ENCODE data around the gene NEU2. TPM values are rescaled to one million over a fixed set of nuclear protein-coding genes. Genes with fewer than 3 reads are reported as not detected.

Gene NEU2
- polyA plus RNA-seq (ENCODE audit: insufficient read length in 12 of 12) = not detected
- long read RNA-seq, donor 1 = 0 reads
- long read RNA-seq, donor 2 = 0 reads
- long read RNA-seq, donor 3 = 0 reads
- long read RNA-seq, donor 4 = 0 reads
- long read RNA-seq, donor 5 = 0 reads
- long read RNA-seq, donor 6 = 0 reads
- long read RNA-seq, donor 7 = 0 reads
- long read RNA-seq, donor 8 = 0 reads
- long read RNA-seq, donor 9 = 0 reads
- long read RNA-seq, donor 10 = 0 reads
- long read RNA-seq, donor 11 = 0 reads

DNA sequence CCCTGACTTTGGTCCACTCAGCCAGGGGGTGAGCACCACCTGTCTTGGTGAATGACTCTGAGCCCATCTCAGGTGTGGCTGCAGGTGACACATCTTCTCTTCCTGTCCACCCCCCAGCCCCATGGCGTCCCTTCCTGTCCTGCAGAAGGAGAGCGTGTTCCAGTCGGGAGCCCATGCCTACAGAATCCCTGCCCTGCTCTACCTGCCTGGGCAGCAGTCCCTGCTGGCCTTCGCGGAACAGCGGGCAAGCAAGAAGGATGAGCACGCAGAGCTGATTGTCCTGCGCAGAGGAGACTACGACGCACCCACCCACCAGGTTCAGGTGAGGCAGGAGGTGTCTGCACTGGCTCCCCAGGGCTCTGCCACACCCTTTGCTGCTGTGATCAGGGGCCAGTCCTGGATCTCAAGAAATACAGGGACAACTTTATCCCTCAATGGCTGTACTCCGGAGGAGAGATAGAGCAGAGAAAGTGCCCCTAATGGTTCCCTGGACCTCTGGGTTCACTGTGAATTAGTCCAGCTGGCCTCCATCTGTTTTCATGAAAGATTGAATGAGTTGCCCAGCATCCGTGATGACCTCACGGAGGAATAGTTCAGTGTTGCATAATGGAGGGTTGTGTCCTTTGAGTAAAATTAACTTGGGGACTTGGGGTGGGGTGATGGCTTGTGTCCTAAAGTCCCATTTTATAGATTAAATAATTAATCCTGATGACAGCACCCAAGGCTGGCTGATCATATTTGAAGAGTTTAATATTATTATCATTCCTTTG, at the start of gene NEU2:
Gene NEU2, plus strand, starts transcription at position 122 of the 770 bp plus-strand sequence. Its CDS starts 0 bp downstream, at position 122.
- DNase-seq = no peak

DNA sequence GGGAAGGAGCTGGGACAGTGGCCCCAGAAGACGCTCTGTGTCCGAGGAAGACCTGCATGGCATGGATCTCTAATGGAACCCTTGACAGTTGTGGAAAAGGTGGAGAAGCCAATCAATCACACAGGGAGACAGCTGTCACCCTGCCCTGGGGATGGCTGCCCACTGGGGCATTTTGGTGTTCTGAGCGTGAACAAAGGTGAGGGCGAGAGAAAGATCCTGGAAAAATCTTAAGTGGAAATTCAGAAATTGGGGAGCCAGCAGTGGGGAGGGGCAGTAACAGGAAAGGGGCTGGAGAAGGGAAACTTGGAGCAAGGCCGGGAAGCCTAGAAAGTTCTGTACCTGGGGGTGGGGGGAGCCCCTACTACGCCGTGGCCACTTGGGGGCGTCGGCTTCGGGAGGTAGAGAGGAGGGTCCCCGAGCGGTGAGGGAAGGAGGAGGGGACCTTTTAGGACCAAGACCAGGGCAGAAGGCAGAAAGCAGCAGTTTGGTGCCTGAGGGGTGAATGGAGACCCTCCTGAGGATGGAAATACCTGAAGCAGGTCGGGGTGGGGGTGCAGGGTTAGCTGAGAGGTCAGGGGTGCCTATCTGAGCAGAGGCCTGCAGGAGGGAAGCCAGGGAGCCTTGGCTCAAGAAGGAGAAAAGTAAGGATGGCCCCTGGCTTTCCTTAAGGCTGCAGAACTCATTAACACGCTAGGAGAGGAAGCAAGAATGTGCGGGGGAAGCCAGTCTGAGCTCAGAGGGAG, 49.4 kb upstream of the NEU2 start:
- DNase-seq = no peak

DNA sequence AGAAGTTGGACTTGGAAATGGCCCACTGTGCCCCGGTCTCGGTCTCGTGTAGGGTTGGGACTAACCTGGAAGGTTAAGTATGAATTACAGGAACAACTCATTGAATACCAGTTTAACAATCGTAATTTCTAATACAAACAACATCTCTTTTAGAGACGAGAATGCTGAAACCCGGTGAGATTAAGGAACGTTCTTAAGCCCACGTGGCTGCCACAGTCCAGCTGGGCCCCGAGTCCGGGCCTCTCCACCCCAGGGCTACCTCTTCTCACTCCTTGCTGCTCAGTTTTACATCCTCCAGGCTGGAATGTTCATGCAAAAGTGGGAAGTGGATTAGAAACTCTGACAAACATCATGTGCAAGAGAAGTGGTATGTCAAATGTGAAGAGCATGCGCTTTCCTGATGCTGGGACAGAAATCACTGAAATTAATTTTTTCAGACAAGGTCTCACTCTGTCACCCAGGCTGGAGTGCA, 48.8 kb upstream of the NEU2 start:
- DNase-seq = no peak

DNA sequence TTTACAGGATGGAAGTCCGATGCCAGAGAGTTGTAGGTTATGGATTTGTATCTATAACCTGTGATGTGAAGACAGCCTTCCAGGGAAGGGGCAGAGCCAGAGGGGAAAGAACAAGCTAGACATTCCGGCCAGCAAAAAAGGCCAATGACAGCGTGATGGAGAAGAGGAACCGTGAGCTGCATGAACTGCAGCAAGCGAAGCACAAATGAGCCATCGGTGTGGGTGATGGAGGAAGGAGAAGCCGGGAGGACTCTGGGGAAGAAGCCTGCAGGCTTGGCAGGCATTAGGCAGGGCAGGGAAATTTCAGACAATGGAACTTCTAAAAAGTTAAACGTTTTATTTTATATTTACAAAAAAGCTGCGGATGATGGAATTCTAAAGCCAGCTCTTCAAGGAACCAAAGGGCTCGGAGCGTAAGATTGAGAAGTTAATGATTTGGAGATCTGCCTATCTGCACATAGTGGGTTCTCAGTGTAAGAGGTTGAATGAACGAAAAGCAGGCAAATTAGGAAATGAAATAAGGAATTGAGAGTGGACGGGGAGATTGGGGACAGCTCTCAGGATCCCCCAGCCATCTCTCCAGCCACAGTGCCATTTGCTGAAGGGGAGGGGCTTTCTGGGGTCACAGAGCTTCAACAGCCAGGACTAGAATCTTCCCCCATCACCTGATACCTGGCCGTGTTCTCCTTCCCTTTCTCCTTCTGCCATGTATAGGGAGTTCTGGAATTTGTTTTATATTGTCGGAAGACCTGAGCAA, 47.8 kb upstream of the NEU2 start:
- no peak for DNase-seq

DNA sequence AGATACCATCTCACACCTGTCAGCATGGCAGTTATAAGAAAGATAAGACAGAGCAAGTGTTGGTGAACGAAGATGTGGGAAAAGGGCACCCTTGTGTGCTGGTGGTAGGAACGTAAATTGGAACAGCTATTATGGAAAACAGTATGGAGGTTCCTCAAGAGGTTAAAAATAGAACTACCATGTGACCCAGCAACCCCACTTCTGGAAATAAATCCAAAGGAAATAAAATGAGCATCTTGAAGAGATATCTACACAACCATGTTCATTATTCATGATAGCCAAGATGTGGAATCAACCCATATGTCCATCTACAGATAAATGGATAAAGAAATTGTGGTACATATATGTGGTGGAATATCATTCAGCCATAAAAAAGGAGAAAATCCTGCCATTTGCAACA, 46.3 kb upstream of the NEU2 start:
- no peak for DNase-seq

DNA sequence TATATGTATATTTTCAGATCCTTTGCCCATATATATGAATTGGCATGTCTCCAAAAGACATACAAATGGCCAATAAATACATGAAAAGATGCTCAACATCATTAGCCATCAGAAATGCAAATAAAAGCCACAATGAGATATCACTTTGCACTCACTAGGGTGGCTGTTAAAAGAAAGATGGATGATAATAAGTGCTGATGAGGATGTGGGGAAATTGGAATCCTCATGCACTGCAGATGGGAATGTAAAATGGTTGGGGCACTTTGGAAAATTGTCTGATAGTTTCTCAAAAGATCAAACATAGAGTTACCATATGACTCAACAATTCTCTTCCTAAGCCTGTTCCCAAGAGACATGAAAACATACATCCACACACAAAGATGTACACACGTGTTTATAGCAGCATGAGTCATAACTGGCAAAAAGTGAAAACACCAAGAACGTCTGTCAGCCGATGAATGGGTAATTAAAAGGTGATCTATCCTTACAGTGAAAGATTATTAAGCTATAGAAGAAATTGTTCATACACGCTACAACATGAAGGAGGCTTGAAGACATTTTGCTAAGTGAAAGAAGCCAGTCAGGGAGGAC, 39.1 kb upstream of the NEU2 start:
- no peak for DNase-seq

DNA sequence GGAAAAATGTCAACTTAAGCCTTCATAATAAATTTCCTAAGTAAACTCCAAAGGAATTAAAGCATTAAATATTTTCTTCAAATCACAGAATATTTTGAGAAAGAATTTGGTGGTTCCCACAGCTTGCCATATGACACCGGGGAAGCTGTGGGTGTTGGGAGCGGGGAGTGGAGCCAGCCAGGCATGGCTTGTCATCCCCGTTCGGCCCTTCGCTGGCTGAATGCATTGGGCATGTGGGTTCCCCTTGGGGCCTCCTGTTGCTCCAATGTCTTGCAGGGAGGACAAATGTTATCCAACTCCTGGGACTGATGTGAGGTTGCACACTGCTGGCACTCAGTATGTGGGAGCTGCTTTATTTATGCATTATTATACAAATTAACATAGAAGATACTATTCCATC, 38.0 kb upstream of the NEU2 start:
- no peak for DNase-seq

DNA sequence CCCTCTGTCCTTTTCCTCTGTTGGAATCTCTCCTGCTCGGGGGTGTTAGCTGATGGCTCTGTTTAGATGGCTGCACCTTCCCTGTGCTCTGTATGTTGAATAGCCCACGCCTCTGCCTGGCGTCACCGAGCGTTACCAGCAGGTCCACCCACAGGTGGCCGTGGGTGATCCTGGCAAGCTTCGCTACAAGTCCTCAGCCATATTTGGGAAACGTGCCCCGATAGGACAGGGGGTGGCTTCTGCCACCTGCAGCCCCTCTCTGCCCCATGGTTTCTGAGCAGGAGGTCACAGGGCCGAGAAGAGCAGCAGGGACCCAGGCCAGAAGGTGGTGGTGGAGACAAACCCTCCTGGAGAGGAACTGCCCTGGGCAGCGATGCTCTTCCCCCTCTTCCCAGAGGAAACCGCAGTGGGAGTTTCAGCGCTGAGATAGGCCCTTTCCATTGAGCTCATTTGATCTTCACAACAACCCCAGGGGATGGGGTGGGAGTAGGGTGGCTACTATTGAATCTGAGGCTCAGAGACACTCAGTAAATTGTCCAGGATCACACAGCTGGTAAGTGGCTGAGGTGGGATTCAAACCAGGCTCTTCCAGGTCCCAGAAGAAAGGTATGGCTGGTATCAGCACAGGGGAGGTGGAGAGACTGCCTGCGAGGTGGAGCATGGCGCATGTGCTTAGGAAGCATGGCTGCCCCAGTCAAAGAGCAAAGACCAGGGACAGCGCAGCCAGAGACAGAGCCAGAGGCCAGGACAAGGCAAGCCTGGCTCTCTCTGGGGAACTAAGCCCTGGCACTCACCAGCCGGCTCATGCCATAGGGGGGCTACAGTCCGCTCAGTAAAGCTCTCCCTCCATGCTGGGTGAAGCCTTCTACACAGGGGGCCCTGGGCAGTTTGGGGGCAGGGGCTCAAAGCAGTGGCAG, 34.5 kb upstream of the NEU2 start:
- no peak for DNase-seq

DNA sequence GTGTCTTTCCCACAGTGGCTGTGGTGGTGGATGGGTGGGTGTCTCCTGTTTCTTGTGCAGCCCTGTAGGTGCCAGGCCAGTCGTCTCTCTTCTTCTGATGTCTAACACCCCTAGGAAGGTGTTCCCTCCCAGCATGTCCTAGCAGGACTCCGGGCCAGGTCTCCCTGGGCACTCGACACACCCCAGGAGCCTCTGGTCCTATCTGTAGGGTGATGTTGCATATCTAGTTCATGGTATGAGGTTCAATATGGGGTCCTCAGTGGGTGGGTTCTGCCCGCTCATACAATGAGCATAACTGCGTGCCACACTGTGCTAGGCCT, 33.8 kb upstream of the NEU2 start:
- no peak for DNase-seq

DNA sequence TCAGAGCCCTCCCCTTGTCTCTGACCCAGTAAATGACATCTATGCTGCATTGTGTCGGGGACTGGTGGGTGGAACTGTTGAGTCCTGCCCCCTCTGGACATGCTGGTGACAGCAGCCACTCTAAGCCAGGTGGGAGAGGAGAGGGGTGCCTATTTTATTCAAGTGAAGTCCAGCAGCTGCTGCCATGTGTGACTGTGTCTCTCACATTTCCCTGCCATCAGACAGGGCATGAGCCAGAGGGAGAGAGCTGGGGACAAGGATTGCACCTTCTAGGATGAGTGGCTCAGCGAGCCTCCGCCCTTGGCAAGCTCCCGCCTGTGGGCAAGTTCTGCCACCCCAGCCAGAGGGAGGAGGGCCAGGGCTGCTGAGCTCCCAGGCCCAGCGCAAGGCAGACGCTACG, 33.1 kb upstream of the NEU2 start:
- no peak for DNase-seq

DNA sequence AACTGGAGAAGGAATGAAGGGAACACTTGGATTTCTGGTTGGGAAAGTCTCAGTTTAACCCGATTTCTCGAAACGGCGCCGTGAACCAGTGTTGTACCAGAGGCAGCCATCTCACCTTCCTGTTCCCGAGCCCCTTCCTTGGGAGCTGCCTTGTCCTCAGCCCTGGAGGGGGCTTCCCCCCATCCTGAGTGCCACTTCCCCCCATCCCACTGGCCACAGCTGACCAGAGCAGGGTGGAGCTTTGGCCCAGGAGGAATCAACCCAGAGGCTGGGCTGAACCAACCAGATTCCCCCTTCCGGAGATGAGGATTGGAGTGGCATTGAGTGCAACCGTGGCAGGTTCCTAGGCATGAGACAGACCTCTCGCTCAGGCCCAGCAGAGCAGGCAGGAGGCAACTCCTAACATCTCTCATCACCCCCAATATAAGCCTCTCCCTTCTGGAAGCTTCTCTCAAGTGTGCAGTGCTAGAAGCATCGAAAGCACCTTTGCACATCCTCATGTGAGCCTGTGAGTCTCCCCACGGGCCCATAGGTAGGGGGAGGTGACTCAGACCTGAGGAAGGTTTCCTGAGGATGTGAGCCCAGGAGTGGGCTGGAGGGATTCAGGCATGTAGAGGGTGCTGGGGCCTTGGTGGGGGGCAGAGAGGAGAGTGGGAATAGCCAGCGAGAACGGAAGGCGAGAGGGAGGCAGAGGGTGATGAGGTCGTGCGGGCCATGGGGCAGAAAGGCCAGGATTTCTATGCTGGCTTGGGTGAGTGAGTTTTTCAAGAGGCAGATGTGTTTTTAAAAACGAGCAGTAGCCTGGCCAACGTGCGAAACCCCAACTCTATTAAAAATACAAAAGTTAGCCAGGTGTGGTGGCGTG, 31.4 kb upstream of the NEU2 start:
- no peak for DNase-seq

DNA sequence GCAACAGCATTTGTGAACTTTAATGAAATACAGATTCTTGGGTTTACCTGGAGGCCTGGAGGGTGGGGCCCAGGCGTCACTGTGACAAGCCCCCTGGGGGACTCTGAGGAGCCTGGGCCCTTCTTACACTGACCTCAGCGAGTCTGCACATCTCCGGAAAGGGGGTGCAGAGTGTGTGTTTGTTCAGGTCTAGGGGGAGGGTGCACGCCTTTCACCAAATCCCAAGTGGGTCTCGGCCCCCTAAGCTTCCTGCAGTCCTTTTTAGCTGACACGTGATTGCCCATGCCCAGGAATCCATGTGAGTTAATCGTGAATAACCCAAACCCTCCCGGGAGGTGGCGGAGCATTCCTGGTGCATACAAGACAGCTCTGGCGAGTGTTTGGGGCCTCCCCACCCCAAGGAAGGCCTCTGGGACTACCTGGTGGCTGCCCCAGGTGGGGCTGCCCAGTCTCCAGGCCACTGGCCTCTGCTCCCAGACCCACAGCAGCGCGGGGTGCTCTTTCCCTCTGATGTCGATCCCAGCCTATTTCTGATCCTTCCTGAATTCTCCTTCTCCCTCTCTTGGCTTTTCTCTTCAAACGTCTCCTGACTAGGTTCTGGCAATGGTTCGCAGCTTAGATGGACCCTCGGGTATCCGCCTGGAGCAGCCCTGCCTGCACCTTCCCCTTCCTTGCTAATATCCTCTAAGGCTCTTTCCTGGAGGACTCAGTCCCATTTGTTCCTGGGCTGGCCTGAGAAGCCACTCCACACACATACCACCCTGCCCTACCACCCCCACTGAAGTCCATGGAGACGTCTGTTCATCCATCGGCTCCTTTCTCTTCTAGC, 29.4 kb upstream of the NEU2 start:
- DNase-seq = no peak

DNA sequence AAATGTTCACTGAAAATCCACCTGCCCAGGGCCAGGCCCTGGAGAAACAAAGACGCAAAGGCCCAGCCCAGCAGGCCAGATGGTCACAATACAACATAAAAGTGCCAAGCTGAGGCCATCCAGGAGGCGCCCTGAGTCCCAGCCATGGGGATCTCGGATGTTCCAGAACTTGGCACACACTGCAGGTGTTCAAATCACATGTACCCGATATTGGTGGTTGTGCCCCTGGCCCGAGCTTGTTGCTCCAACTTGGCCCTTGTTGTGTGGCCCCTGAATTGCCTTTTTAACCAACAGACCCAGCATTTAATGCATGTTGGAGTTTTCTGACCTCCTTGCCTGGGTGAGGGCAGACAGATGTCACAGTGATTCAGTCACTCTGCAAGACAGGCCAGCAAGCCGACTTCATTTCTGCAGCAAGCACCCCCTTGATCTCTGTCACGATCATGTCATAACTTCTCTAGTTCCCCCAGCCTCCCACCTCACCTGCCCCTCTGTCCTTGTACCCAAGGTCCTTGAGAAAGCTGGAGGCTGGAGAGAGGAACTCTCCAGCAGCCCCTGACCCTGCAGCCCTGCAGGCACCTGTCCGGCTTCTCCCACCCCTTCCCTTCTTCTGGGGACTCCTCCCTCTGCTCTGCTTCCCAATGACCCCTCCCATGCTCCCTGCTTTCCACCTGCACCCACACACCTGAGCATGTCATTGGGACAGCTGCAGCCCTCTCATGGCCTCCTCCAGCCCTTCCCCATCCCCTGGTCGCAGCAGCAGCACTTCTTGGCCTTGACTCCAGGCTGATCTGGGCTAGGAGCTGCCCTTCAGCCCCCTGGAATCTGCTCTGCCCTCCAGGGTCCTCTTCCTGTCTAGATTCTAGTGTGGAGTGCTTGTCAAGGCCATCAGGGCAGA, 28.6 kb upstream of the NEU2 start:
- DNase-seq = no peak

DNA sequence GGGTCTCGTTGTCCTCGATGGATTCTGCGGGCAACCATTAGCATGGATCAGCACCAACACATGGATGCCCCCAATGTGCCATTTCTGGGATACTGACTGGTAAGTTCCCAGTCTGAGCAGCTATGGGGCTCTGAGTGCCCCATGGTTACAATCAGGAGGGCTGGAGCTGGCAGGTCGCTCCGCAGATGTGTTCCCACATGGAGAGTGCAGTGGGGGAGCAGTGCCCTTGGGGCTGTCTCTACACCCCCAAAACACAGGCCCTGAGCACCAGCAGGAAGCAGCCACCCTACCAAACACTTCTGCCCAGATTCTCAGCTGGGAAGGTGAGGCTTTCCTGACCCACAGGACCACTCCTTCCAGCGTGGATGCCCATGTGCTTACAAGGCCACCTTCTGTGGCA, 27.4 kb upstream of the NEU2 start:
- no peak for DNase-seq

DNA sequence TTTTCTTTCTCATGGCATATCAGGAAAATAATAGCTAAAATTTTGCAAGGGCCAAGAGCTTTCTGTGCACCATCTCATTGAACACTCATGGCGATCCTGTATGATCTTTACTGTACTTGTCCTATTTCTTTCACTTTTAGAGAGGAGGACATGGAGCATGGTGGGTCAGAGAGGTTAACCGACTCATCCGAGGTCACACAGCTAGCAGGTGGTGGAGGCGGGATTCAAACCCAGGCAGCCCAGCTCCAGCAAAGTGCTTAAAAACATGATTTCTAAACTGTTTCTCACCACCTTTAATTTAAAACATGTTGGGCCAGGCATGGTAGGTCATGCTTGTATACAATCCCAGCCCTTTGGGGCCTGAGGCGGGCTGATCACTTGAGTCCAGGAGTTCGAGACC, 25.8 kb upstream of the NEU2 start:
- DNase-seq = no peak

DNA sequence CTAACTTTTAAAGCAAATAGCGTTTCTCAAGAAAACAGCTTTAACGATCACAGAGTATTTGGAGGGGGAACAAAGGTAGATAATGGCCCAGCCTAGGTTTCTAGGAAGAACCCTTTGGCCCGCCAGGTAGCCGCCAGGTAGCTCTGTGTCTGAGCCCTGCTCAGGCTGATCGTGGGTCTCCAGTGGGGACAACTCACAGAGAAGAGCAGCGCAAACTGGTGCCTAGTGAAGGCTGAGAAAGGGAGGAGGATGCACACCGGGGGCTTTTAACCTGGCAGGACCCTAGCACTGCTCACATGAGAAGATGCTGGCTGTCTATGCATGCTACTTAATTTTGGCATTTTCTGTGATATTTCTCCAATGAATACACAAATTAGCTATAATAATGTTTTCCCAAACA, 25.2 kb upstream of the NEU2 start:
- no peak for DNase-seq

DNA sequence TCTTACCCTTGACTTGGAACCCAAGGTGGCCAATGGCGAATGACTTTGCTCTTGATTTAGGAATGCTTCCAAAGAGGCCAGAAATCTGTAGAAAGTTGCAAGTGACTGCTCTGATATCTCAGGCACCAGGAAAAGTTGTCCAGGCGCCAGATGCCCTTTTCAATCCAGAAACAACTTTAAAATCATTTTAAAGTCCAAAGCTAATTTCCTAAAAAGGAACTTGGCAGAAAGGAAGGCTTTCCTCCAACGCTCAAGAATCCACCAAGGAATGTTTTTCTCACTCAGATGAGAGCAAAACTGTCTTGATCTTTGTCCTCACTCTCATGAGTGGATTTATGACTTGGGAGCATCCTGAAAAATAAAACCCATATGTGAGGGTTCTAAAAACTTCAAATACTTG, 24.7 kb upstream of the NEU2 start:
- no peak for DNase-seq

DNA sequence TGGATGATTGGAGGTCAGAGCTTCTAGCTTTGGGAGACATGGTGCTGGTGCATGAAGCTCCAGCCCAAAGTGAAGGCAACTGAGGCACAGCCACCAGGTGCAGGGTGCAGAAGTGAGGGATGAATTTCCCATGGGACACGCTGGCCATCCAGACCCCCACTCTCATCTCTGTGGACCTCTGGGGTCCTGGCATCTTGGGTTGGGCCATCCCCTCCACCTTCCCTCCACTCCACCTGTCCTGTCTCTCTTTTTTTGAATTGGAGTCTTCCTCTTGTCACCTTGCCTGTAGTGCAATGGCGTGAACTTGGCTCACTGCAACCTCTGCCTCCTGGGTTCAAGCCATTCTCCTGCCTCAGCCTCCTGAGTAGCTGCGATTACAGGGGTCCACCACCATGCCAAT, 22.8 kb upstream of the NEU2 start:
- no peak for DNase-seq
